K562 (cell line): ENCODE measurements around the gene RNF151. TPM values are rescaled to one million over a fixed set of nuclear protein-coding genes. Genes with fewer than 3 reads are reported as not detected.
A peak's percentile ranks its signal among the peaks of the same experiment; 100 is the strongest.

Experiments
- ETS1 ChIP-seq: conservative IDR thresholded peaks from 2 replicates; pipeline ENCODE4 v1.6.1; 2011; ENCODE audit warnings: low read depth, mild to moderate bottlenecking, low read length; ENCODE audit not compliant: control insufficient read depth
- HES1 ChIP-seq: fragments of 450-650 bp; IDR thresholded peaks from 2 replicates; pipeline ENCODE4 v1.6.1; 2016; ENCODE audit warnings: low read depth, mild to moderate bottlenecking, moderate library complexity
- HEY1 ChIP-seq: fragments of 250-450 bp; sonication (Bioruptor Pico); IDR thresholded peaks from 2 replicates; pipeline ENCODE4 v1.5.0; 2020; ENCODE audit warnings: mild to moderate bottlenecking, moderate library complexity, borderline replicate concordance
- JUND ChIP-seq, 2 experiments: IDR thresholded peaks; 2 replicates in 1 of 2; 3 replicates in 1 of 2; pipeline ENCODE4 v1.6.1; 2011; ENCODE audit warnings: borderline replicate concordance in 2 of 2, low read depth in 2 of 2, low read length in 2 of 2, improper control_type of control experiment in 1 of 2, missing biosample characterization in 1 of 2, missing genetic modification characterization in 1 of 2, missing genetic modification reagents in 1 of 2
- NCOR1 ChIP-seq: fragments of 450-650 bp; IDR thresholded peaks from 2 replicates; pipeline ENCODE4 v1.6.1; 2016; ENCODE audit warnings: mild to moderate bottlenecking, moderate library complexity
- PBX2 ChIP-seq, 2 experiments: IDR thresholded peaks in 1 of 2; conservative IDR thresholded peaks in 1 of 2; 2 replicates each; pipeline ENCODE4 v1.6.1; 2016; ENCODE audit warnings: low read depth in 2 of 2, mild to moderate bottlenecking in 1 of 2, missing compliant biosample characterization in 1 of 2, missing genetic modification characterization in 1 of 2, moderate library complexity in 1 of 2
- PHF20 ChIP-seq: fragments of 450-650 bp; IDR thresholded peaks from 2 replicates; pipeline ENCODE4 v1.6.1; 2018; ENCODE audit not compliant: partially characterized antibody
- RB1 ChIP-seq: fragments of 450-650 bp; IDR thresholded peaks from 2 replicates; pipeline ENCODE4 v1.6.1; 2017; ENCODE audit warnings: low read depth, mild to moderate bottlenecking
- SIN3A ChIP-seq, 2 experiments: fragments of 150-350 bp in 1 of 2; IDR thresholded peaks; 2 replicates each; pipeline ENCODE4 v1.6.1; 2011 to 2016; ENCODE audit warnings: borderline replicate concordance in 2 of 2, low read depth in 2 of 2, low read length in 2 of 2, mild to moderate bottlenecking in 2 of 2, moderate library complexity in 2 of 2; ENCODE audit not compliant: control insufficient read depth in 1 of 2
- TAF7 ChIP-seq: fragments of 450-650 bp; IDR thresholded peaks from 2 replicates; pipeline ENCODE4 v1.6.1; 2016; ENCODE audit warnings: missing genetic modification characterization, missing compliant biosample characterization
- TCF3 ChIP-seq: sonication (generic); formaldehyde crosslinking; IDR thresholded peaks from 2 replicates; pipeline ENCODE4 v1.4.0; 2020; ENCODE audit warnings: mild to moderate bottlenecking, missing genetic modification reagents
- ZBTB7A ChIP-seq: IDR thresholded peaks from 2 replicates; pipeline ENCODE4 v1.6.1; 2011; ENCODE audit warnings: low read depth, mild to moderate bottlenecking, low read length, moderate library complexity, borderline replicate concordance; ENCODE audit not compliant: control insufficient read depth
- ZC3H8 ChIP-seq: fragments of 450-650 bp; IDR thresholded peaks from 2 replicates; pipeline ENCODE4 v1.6.1; 2017
- ZNF24 ChIP-seq: fragments of 450-650 bp; IDR thresholded peaks from 2 replicates; pipeline ENCODE4 v1.6.1; 2016
- ZNF764 ChIP-seq: fragments of 250-450 bp; sonication (Bioruptor Pico); IDR thresholded peaks from 2 replicates; pipeline ENCODE4 v1.4.0; 2020; ENCODE audit warnings: low read depth, mild to moderate bottlenecking, moderate library complexity
- ZSCAN32 ChIP-seq: fragments of 450-650 bp; formaldehyde crosslinking; IDR thresholded peaks from 2 replicates; pipeline ENCODE4 v1.4.0; 2020; ENCODE audit warnings: mild to moderate bottlenecking, moderate library complexity
- polyA plus RNA-seq, 8 experiments: library from polyadenylated mRNA; depleted of rRNA in 4 of 8; stranded (reverse) in 5 of 8; unstranded in 3 of 8; fragments of >200 nt; fragmentation: Nextera tagmentation in 2 of 8; fragmentation: Illumina TruSeq in 1 of 8; extraction: Ambion mirVana in 2 of 8; extraction: Trizol in 1 of 8; gene quantifications; 2 replicates each; pipeline versions ENCODE4 v1.2.1 to v1.2.3, GENCODE V29; 2011 to 2014; ENCODE audit warnings: inconsistent platforms in 1 of 8, missing spikeins in 1 of 8
- total RNA-seq, 7 experiments: library from RNA; depleted of rRNA in 6 of 7; stranded (reverse); fragments of >200 nt in 6 of 7; fragmentation: Illumina TruSeq in 2 of 7; extraction: Trizol in 2 of 7; gene quantifications; 2 replicates each; pipeline versions ENCODE4 v1.2.1 to v1.2.3, GENCODE V29; 2011 to 2021; ENCODE audit warnings: low replicate concordance in 1 of 7
- TF ChIP-seq, protein P1 (sequence below): fragments of 450-650 bp; IDR thresholded peaks from 2 replicates; pipeline ENCODE4 v1.7.1; 2018; ENCODE audit warnings: mild to moderate bottlenecking, low read depth; ENCODE audit not compliant: partially characterized antibody
- TF ChIP-seq, protein P2 (sequence below): fragments of 450-650 bp; IDR thresholded peaks from 2 replicates; pipeline ENCODE4 v1.6.1; 2016

RNF151 gene
- total and polyA plus RNA-seq, 9 of the 15 experiments (the other 6 are each of a cell fraction or from before 2014, with no cell fraction given): not detected

GRCh38 chr16:1945559-1946391 lies 20.9 kb upstream of the RNF151 start (continued):
- no peak for TF ChIP-seq PBX2 (CRISPR knock-in tag; IDR thresholded peaks at IDR 0.05; ENCODE audit: low read depth)
- TF ChIP-seq PBX2 (tag; conservative IDR thresholded peaks at IDR 0.05; ENCODE audit: low read depth): no peak
- no peak for TF ChIP-seq JUND (IDR thresholded peaks at IDR 0.05; ENCODE audit: borderline replicate concordance, low read depth, low read length)
- no peak for TF ChIP-seq JUND (tag; IDR thresholded peaks at IDR 0.05; ENCODE audit: borderline replicate concordance, low read depth, low read length)
- TF ChIP-seq, protein P1, sequence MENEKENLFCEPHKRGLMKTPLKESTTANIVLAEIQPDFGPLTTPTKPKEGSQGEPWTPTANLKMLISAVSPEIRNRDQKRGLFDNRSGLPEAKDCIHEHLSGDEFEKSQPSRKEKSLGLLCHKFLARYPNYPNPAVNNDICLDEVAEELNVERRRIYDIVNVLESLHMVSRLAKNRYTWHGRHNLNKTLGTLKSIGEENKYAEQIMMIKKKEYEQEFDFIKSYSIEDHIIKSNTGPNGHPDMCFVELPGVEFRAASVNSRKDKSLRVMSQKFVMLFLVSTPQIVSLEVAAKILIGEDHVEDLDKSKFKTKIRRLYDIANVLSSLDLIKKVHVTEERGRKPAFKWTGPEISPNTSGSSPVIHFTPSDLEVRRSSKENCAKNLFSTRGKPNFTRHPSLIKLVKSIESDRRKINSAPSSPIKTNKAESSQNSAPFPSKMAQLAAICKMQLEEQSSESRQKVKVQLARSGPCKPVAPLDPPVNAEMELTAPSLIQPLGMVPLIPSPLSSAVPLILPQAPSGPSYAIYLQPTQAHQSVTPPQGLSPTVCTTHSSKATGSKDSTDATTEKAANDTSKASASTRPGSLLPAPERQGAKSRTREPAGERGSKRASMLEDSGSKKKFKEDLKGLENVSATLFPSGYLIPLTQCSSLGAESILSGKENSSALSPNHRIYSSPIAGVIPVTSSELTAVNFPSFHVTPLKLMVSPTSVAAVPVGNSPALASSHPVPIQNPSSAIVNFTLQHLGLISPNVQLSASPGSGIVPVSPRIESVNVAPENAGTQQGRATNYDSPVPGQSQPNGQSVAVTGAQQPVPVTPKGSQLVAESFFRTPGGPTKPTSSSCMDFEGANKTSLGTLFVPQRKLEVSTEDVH: no peak
- no peak for TF ChIP-seq ZC3H8
- peak; percentile 48 for TF ChIP-seq TCF3
- TF ChIP-seq SIN3A (IDR thresholded peaks at IDR 0.05; ENCODE audit: borderline replicate concordance in 2 of 2, control insufficient read depth in 1 of 2, low read depth in 2 of 2, low read length in 2 of 2): no peak
- no peak for TF ChIP-seq HES1
- TF ChIP-seq ZSCAN32 (CRISPR knock-in tag): no peak
- no peak for TF ChIP-seq PHF20
- no peak for TF ChIP-seq RB1
- TF ChIP-seq, protein P2, sequence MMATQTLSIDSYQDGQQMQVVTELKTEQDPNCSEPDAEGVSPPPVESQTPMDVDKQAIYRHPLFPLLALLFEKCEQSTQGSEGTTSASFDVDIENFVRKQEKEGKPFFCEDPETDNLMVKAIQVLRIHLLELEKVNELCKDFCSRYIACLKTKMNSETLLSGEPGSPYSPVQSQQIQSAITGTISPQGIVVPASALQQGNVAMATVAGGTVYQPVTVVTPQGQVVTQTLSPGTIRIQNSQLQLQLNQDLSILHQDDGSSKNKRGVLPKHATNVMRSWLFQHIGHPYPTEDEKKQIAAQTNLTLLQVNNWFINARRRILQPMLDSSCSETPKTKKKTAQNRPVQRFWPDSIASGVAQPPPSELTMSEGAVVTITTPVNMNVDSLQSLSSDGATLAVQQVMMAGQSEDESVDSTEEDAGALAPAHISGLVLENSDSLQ: no peak
- TF ChIP-seq TAF7 (tag): no peak
- no peak for TF ChIP-seq ZNF764
- peak; percentile 52; the same call in 1 of the 2 replicates for TF ChIP-seq ZBTB7A
- TF ChIP-seq ZNF24: no peak
- no peak for TF ChIP-seq HEY1 (CRISPR knock-in tag)
- TF ChIP-seq NCOR1: no peak
- TF ChIP-seq ETS1: no peak
